GM18861 (cell line): ENCODE results near the gene TOR4A.
"Not testable (repeated sequence)": the region's sequence is repeated elsewhere in the genome, so short reads cannot be mapped to it uniquely, and the experiment has no call there.

Experiments used
- ATAC-seq: cut with Tn5 transposase; IDR thresholded peaks from one replicate; pipeline ENCODE4 v1.9.1; 2021; ENCODE audit not compliant: unreplicated experiment

The TOR4A gene

GRCh38 chr9:137315581-137316011, 38.1 kb downstream of the TOR4A start:
- ATAC-seq, result no peak

DNA sequence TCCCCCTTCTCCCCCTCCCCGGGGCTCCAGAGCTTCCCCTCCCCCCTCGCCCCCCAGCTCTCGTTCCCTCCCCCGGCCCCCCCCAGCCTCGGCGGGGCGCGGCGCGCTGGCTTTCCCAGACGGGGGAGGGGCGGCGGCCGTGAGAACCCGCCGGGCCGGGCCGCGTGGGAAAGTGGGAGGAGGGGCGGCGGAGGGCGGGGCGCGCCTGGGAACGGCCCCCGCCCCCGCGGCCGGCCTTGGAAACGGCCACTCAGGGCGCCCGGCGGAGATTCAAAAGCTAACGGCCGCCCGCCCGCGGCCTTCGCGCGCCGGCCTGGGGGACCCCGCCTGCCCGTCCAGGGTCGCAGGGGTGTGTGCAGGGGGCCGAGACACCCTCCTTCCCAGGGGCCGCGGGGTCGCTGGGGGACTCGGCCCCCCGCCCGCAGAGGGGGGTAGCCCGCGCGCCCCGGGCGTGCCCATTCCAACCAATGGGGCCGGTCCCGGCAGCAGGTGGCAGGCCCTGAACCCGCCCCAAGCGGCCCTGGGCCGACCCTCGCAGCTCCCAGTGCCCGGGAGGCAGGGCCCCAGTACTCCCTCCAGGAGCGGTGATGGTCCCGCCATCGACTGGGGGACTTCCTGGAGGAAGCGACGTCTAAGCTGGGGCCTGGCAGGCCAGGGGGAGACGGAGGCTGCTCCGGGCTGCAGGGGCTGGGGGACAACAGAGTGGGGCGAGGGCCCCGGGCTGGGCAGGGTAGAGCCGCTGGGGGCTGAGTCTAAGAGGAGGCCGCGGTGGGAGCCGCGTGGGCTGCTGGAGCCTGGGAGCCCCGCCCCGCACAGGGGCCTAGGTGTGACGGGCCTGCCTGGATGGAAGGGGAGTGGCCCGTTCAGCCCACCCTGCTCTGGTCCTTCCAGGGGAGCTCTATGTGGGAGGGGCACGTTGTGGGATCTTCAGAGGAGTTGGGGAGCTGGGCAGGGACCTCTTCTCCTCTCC, 38.8 kb downstream of the TOR4A start:
- ATAC-seq, result no peak

- no peak for ATAC-seq
These were observed 39.6 kb downstream of the TOR4A start for GRCh38 chr9:137317021-137317717.

DNA sequence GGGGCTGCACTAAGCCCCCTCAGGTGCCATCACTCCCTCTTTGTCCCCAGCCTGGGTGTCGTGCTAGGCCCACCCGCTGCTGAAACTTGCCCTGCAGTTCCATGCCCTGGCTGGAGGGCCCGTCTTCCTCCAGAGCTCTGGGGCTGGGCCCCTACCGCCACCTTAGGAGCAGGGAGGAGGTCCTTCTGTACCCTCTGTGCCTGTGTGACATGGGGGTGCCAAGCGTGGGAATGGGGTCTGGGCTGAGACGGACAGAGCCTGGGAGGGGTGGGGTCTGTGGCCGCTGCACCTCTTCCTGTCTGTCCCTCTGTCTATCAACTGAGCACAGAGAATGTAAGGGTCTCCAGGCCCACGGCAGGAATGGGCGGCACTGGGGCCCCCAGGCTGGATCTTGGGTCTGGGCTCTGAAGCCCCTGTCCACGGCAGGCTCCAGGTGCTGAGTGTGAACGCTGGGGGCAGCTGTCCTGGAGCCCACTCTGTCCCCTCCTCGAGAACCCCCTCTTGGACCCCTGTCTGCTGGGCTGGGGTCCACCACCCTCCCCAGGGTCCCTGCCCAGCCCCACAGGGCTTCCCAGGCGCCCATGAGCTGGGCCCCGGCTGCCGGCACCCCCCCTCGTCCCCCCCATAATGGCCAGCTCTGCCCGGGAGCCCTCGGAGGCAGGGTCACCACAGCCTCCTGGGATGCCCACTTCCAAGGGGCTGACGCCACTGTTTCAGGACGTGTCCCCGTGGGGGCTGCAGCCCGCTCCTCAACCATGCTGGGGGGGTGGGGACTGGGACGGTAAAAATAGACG, 40.4 kb downstream of the TOR4A start:
- ATAC-seq, result no peak

DNA sequence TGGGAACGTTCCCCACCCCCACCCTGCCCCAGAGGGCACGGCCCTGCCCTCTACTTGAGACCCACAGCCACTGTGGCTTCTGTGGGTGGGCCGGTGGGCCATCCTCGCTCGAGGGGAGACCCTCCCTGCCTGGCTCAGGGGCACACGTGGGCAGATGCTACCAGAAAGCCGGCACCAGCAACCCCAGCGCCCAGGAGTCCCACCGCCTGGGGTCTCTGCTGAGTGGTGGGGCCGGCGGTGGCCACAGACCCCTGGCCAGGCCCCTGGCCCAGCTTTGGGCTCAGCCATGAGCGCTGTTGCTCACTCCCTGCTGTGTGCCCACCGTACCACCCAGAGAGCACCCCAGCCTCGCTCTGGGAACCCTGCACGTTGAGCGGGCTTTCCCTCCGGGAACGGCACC, 41.1 kb downstream of the TOR4A start:
- no peak for ATAC-seq

GRCh38 chr9:137319011-137319738, 41.6 kb downstream of the TOR4A start:
- ATAC-seq, result no peak

DNA sequence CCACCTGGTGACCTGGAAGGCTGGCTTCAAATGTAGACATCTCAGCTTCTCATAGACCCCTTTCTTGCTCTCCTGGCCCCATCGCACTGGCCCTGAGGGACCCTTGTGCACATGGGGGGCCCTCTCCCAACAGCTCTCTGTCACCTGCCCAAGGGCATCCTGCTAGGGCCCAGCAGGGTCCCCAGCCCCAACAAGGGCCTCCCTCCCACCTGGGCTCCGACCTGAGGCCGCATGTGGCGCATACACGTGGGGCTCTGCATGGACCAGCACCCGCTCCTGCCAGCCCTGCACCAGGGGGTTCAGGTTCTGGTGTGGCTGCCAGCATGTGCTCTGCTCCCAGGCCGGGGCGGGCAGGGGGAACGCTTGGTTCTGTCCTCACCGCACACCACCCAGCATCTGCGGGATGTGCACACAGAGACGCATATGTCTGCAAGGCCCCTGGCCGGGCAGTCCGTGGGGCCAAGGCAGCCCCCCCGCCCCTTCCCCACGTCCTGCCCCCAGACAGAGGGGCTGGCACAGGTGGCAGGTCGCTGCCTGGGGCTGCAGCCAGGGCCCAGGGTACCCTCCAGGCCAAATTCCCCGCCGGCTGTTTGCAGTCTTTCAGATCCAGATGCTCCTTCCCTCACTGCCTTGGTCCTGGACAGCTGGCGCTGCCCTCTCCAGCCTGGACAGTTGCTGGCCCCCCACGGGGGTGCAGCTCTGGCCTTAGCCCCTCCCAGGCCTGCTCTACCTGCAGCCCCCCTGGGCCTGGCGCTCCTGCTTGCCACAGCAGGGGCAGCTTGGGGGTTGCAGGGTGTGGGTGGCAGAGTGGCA, 42.4 kb downstream of the TOR4A start:
- ATAC-seq, result no peak

GRCh38 chr9:137320555-137321384, 43.2 kb downstream of the TOR4A start:
- ATAC-seq, result no peak

DNA sequence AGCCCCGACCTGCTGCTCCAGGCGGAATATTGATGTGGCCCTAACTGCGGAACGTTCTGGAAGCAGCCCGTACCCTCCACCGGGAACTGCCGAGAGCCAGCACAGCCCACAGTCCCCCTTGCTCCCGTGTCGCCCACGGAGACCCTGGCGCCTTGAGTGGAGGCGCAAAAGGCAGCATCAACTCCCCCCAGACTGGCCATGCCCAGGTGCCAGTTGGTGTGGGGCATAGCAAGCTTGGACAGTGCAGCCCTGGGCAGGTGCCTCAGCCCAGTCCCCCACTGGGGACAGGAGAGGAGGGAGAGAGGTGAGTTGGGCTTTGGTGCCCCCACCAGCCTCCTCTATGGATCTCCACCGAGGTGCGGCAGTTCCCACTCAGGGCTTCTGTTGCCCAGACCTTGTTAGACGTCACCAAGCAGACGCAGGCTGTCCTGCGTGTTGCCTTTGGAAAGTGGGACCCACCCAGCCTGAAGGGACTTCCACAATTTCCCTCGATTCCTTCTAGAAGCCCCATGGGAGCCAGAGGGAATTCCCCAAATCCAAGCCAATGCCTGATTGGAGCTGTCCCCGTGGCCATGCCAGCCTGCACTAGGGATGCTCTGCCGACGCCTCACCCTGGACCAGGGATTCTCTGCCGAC, 44.3 kb downstream of the TOR4A start:
- ATAC-seq, result no peak

GRCh38 chr9:137323531-137324331, 46.2 kb downstream of the TOR4A start:
- no peak for ATAC-seq

DNA sequence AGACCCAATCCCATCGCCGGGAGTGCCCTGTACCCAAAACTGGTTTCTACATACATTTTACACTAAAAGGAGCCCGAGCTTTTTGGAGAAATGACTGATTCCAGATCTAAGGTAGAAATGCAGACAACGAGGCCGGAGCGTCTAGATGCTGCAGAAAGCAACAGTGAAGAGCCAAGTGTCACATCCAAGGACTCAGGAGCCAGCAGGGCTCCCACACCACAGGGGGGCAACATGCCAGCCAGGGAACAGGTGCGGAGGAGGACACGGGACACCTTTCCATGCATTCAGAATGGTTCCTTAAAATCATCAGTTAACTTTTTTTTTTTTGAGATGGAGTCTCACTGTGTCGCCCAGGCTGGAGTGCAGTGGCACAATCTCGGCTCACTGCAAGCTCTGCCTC, 47.6 kb downstream of the TOR4A start:
- no peak for ATAC-seq

DNA sequence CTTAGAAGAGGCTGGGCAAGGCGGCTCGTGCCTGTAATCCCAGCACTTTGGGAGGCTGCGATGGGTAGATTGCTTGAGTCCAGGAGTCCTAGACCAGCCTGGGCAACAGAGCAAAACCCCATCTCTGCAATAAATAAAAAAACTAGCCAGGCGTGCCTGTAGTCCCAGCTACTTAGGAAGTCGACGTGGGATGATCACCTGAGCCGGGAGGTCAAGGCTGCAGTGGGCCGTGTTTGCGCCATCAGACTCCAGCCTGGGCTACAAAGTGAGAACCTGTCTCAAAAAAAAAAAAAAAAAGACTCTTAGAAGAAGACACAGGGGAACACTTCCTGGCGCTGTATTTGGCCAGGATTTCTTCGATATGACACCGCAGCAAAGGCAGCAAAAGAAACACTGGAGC, 48.3 kb downstream of the TOR4A start:
- no peak for ATAC-seq

- no peak for ATAC-seq
These were observed 49.0 kb downstream of the TOR4A start for GRCh38 chr9:137326445-137327065.

DNA sequence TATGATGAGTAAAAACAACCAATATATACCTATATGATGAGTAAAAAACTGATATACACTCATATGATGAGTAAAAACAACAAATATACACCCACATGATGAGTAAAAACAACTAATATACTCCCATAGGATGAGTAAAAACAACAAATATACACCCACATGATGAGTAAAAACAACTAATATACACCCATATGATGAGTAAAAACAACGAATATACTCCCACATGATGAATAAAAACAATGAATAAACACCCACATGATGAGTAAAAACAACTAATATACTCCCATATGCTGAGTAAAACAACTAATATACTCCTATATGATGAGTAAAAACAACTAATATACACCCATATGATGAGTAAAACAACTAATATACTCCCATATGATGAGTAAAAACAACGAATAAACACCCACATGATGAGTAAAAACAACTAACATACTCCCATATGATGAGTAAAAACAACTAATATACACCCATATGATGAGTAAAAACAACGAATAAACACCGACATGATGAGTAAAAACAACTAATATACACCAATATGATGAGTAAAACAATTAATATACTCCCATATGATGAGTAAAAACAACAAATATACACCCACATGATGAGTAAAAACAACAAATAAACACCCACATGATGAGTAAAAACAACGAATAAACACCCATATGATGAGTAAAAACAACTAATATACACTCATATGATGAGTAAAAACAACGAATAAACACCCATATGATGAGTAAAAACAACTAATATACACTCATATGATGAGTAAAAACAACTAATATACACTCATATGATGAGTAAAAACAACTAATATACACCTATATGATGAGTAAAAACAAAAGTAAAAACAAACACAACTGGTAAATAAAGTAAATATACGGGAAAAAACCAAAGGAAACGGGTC, 50.4 kb downstream of the TOR4A start:
- not testable (repeated sequence) for ATAC-seq

- ATAC-seq, result not testable (repeated sequence)
These were observed 52.1 kb downstream of the TOR4A start for GRCh38 chr9:137329590-137329989.

DNA sequence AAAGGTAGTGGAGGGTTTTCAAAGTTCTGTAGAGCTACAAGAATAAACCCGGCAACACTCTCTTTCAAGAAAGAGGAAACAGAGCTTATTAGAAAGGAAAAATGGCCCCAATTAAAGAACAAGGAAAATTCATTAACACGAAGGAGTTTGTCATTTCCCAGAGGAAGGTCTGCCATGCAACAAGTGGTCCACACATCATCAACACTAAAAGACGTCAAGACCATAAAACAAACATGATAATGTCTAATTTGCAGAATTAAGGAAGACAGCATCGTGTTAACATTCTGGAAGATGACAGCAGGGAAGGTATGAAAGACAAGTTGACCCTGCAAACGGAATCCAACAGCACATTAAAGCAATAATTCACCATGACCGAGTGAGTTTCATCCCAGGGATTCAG, 53.2 kb downstream of the TOR4A start:
- no peak for ATAC-seq
